ENCODE results near the gene PRKAR1B. TPM values are rescaled to one million over a fixed set of nuclear protein-coding genes. Genes with fewer than 3 reads are reported as not detected.
A peak's percentile ranks its signal among the peaks of the same experiment; 100 is the strongest.

Gene PRKAR1B
- total RNA-seq, 1 donor from 2014 or later: 14.0 TPM

- no peak for FAIRE-seq
Observed at GRCh38 chr7:772392-772791, 45.3 kb upstream of the PRKAR1B start.

GRCh38 chr7:772005-772294, 44.9 kb upstream of the PRKAR1B start:
- Histone ChIP-seq H3K4me3 (ENCODE audit: low read depth, low read length) (no peak overlapping the region), H3K36me3 (ENCODE audit: control insufficient read depth, insufficient read depth, low read length) (peaks cover 21% of the 10 kb centered on the region), H3K27me3 (ENCODE audit: control insufficient read depth, insufficient read depth, low read length) (no peaks in the 10 kb centered on the region)
- FAIRE-seq (peak; percentile 32), DNase-seq (ENCODE audit: low read depth) (no peak)
- no peak for TF ChIP-seq CTCF (IDR thresholded peaks at IDR 0.05; ENCODE audit: insufficient read depth, low read length, severe bottlenecking)

More at GRCh38 chr7:772392-772791, 45.3 kb upstream of the PRKAR1B start:
- no peak for DNase-seq (ENCODE audit: low read depth)
- TF ChIP-seq CTCF (IDR thresholded peaks at IDR 0.05; ENCODE audit: insufficient read depth, low read length, severe bottlenecking): no peak
- Histone ChIP-seq H3K27me3 (ENCODE audit: control insufficient read depth, insufficient read depth, low read length) (no peaks in the 10 kb centered on the region), H3K36me3 (ENCODE audit: control insufficient read depth, insufficient read depth, low read length) (peaks cover 21% of the 10 kb centered on the region), H3K4me3 (ENCODE audit: low read depth, low read length) (no peak overlapping the region)

GRCh38 chr7:771234-772004, 44.3 kb upstream of the PRKAR1B start:
- no peak for TF ChIP-seq CTCF (IDR thresholded peaks at IDR 0.05; ENCODE audit: insufficient read depth, low read length, severe bottlenecking)
- FAIRE-seq: no peak
- H3K36me3 ChIP-seq (ENCODE audit: control insufficient read depth, insufficient read depth, low read length): peaks cover 19% of the 10 kb centered on the region
- no peak overlapping the region for H3K4me3 ChIP-seq (ENCODE audit: low read depth, low read length)
- DNase-seq (ENCODE audit: low read depth): no peak
- H3K27me3 ChIP-seq (ENCODE audit: control insufficient read depth, insufficient read depth, low read length): no peaks in the 10 kb centered on the region

GRCh38 chr7:770741-771166, 43.7 kb upstream of the PRKAR1B start:
- FAIRE-seq: no peak
- no peaks in the 10 kb centered on the region for H3K27me3 ChIP-seq (ENCODE audit: control insufficient read depth, insufficient read depth, low read length)
- peaks cover 18% of the 10 kb centered on the region for H3K36me3 ChIP-seq (ENCODE audit: control insufficient read depth, insufficient read depth, low read length)
- no peak overlapping the region for H3K4me3 ChIP-seq (ENCODE audit: low read depth, low read length)
- TF ChIP-seq CTCF (IDR thresholded peaks at IDR 0.05; ENCODE audit: insufficient read depth, low read length, severe bottlenecking): no peak
- no peak for DNase-seq (ENCODE audit: low read depth)

- DNase-seq (ENCODE audit: low read depth): no peak
Observed at GRCh38 chr7:770336-770735, 43.3 kb upstream of the PRKAR1B start.

More at GRCh38 chr7:770336-770735, 43.3 kb upstream of the PRKAR1B start:
- peaks cover 18% of the 10 kb centered on the region for H3K36me3 ChIP-seq (ENCODE audit: control insufficient read depth, insufficient read depth, low read length)
- no peak for FAIRE-seq
- no peaks in the 10 kb centered on the region for H3K27me3 ChIP-seq (ENCODE audit: control insufficient read depth, insufficient read depth, low read length)
- H3K4me3 ChIP-seq (ENCODE audit: low read depth, low read length): no peak overlapping the region
- no peak for TF ChIP-seq CTCF (IDR thresholded peaks at IDR 0.05; ENCODE audit: insufficient read depth, low read length, severe bottlenecking)

Measured in bronchial epithelial cell (primary cell).